Mucosa of stomach (tissue), 1 donor: ENCODE results near the gene NADK2.
"Not testable (repeated sequence)": the region's sequence is repeated elsewhere in the genome, so short reads cannot be mapped to it uniquely, and the experiment has no call there.

Experiments used
- H3K27me3 ChIP-seq: one replicate; pipeline ENCODE4 v1.7.0; 2013; ENCODE audit warnings: mild to moderate bottlenecking, low read length; ENCODE audit not compliant: control insufficient read depth, insufficient read depth
- H3K36me3 ChIP-seq: one replicate; pipeline ENCODE4 v1.7.0; 2013; ENCODE audit warnings: low read length; ENCODE audit not compliant: control insufficient read depth, insufficient read depth
- H3K4me1 ChIP-seq: one replicate; pipeline ENCODE4 v1.7.0; 2013; ENCODE audit warnings: mild to moderate bottlenecking, low read length; ENCODE audit not compliant: control insufficient read depth, insufficient read depth
- H3K4me3 ChIP-seq: one replicate; pipeline ENCODE4 v1.7.0; 2013; ENCODE audit warnings: low read length
- H3K9ac ChIP-seq: one replicate; pipeline ENCODE4 v1.7.0; 2013; ENCODE audit warnings: mild to moderate bottlenecking, low read length, moderate library complexity
- H3K9me3 ChIP-seq: one replicate; pipeline ENCODE4 v1.7.0; 2013; ENCODE audit warnings: mild to moderate bottlenecking, low read length, moderate library complexity; ENCODE audit not compliant: control insufficient read depth
- donor health status: Pancreatic carcinoma.

Gene NADK2

GRCh38 chr5:36198281-36198680, 43.4 kb downstream of the NADK2 start:
- no peak overlapping the region for H3K9ac ChIP-seq
- H3K9me3 ChIP-seq: no peaks in the 10 kb centered on the region
- no peak overlapping the region for H3K4me3 ChIP-seq
- no peaks in the 10 kb centered on the region for H3K36me3 ChIP-seq
- H3K4me1 ChIP-seq: no peaks in the 10 kb centered on the region
- no peaks in the 10 kb centered on the region for H3K27me3 ChIP-seq

- Histone ChIP-seq H3K27me3 (no peaks in the 10 kb centered on the region), H3K36me3 (no peaks in the 10 kb centered on the region), H3K9ac (no peak overlapping the region), H3K9me3 (no peaks in the 10 kb centered on the region), H3K4me3 (no peak overlapping the region), H3K4me1 (no peaks in the 10 kb centered on the region)
Observed at GRCh38 chr5:36193746-36194145, 48.0 kb downstream of the NADK2 start.

- H3K9ac ChIP-seq, H3K27me3 ChIP-seq, H3K9me3 ChIP-seq, H3K36me3 ChIP-seq, H3K4me1 ChIP-seq, H3K4me3 ChIP-seq: not testable (repeated sequence)
Observed at GRCh38 chr5:36184408-36184807, 57.3 kb downstream of the NADK2 start.

- Histone ChIP-seq H3K4me3 (no peak overlapping the region), H3K4me1 (peaks cover 3% of the 10 kb centered on the region), H3K9me3 (no peaks in the 10 kb centered on the region), H3K27me3 (no peaks in the 10 kb centered on the region), H3K36me3 (no peaks in the 10 kb centered on the region), H3K9ac (no peak overlapping the region)
Observed at GRCh38 chr5:36181774-36182173, 60.0 kb downstream of the NADK2 start.

GRCh38 chr5:36180556-36181350, 61.0 kb downstream of the NADK2 start:
- Histone ChIP-seq H3K36me3 (no peaks in the 10 kb centered on the region), H3K27me3 (no peaks in the 10 kb centered on the region), H3K4me3 (no peak overlapping the region), H3K9ac (no peak overlapping the region), H3K4me1 (peaks cover 3% of the 10 kb centered on the region), H3K9me3 (no peaks in the 10 kb centered on the region)

- no peak overlapping the region for H3K4me3 ChIP-seq
- no peaks in the 10 kb centered on the region for H3K27me3 ChIP-seq
- H3K9me3 ChIP-seq: no peaks in the 10 kb centered on the region
- no peak overlapping the region for H3K9ac ChIP-seq
- peaks cover 3% of the 10 kb centered on the region for H3K4me1 ChIP-seq
- no peaks in the 10 kb centered on the region for H3K36me3 ChIP-seq
Observed at GRCh38 chr5:36179950-36180349, 61.8 kb downstream of the NADK2 start.

GRCh38 chr5:36178524-36178890, 63.2 kb downstream of the NADK2 start:
- Histone ChIP-seq H3K9me3 (no peaks in the 10 kb centered on the region), H3K36me3 (no peaks in the 10 kb centered on the region), H3K4me3 (no peak overlapping the region), H3K4me1 (peaks cover 3% of the 10 kb centered on the region), H3K27me3 (no peaks in the 10 kb centered on the region), H3K9ac (no peak overlapping the region)

GRCh38 chr5:36177715-36178523, 63.8 kb downstream of the NADK2 start:
- Histone ChIP-seq H3K9ac (no peak overlapping the region), H3K27me3 (no peaks in the 10 kb centered on the region), H3K36me3 (peaks cover 3% of the 10 kb centered on the region), H3K9me3 (no peaks in the 10 kb centered on the region), H3K4me3 (no peak overlapping the region), H3K4me1 (peaks cover 3% of the 10 kb centered on the region)

- H3K9me3 ChIP-seq: no peaks in the 10 kb centered on the region
- no peak overlapping the region for H3K4me3 ChIP-seq
- H3K9ac ChIP-seq: no peak overlapping the region
- peaks cover 3% of the 10 kb centered on the region for H3K4me1 ChIP-seq
- no peaks in the 10 kb centered on the region for H3K27me3 ChIP-seq
- peaks cover 3% of the 10 kb centered on the region for H3K36me3 ChIP-seq
Observed at GRCh38 chr5:36177154-36177553, 64.6 kb downstream of the NADK2 start.

GRCh38 chr5:36175043-36175442, 66.7 kb downstream of the NADK2 start:
- H3K9me3 ChIP-seq: no peaks in the 10 kb centered on the region
- peaks cover 3% of the 10 kb centered on the region for H3K36me3 ChIP-seq
- no peaks in the 10 kb centered on the region for H3K27me3 ChIP-seq
- no peak overlapping the region for H3K9ac ChIP-seq
- H3K4me1 ChIP-seq: no peaks in the 10 kb centered on the region
- no peak overlapping the region for H3K4me3 ChIP-seq

- no peaks in the 10 kb centered on the region for H3K27me3 ChIP-seq
- H3K9ac ChIP-seq: no peak overlapping the region
- H3K4me1 ChIP-seq: no peaks in the 10 kb centered on the region
- H3K36me3 ChIP-seq: peaks cover 3% of the 10 kb centered on the region
- H3K4me3 ChIP-seq: no peak overlapping the region
- no peaks in the 10 kb centered on the region for H3K9me3 ChIP-seq
Observed at GRCh38 chr5:36174119-36174518, 67.6 kb downstream of the NADK2 start.

GRCh38 chr5:36173426-36173825, 68.3 kb downstream of the NADK2 start:
- no peaks in the 10 kb centered on the region for H3K9me3 ChIP-seq
- peaks cover 3% of the 10 kb centered on the region for H3K36me3 ChIP-seq
- H3K4me1 ChIP-seq: no peaks in the 10 kb centered on the region
- H3K9ac ChIP-seq: no peak overlapping the region
- H3K27me3 ChIP-seq: no peaks in the 10 kb centered on the region
- no peak overlapping the region for H3K4me3 ChIP-seq
